Ecto neural progenitor cell (in vitro differentiated cells): Measurements from ENCODE around the gene ANKS1B.
"Not testable (repeated sequence)": the region's sequence is repeated elsewhere in the genome, so short reads cannot be mapped to it uniquely, and the experiment has no call there.

Experiments
- DNase-seq: peaks from one replicate; pipeline ENCODE4 v3.0.0-alpha.2; 2018; ENCODE audit warnings: low spot score

ANKS1B gene

GRCh38 chr12:99704036-99704435 lies 280.7 kb downstream of the ANKS1B start:
- no peak for DNase-seq

GRCh38 chr12:99700032-99700431 lies 284.7 kb downstream of the ANKS1B start:
- no peak for DNase-seq

DNA sequence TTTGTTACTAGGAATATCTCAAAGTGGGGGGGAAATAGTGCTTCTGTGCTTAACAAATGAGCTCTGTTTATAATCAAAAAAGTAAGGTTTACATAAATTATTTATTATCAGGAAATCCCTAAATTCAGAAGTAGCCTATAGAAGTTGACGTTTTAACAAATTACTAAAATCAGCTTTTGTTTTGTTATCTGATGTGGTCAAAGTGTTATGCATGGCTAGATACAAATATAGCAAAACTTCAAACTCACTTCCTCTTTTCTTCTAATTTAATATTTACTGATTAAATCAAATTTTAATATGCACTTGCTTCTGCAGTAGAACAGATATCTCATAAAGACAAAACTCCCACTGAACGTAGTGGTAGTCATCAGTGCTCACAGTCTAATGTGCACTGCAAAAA lies 289.7 kb downstream of the ANKS1B start:
- DNase-seq = no peak

- DNase-seq = no peak
Observed at GRCh38 chr12:99686142-99686541, 298.6 kb downstream of the ANKS1B start.

- no peak for DNase-seq
Observed at GRCh38 chr12:99680276-99680675, 304.5 kb downstream of the ANKS1B start.

- DNase-seq = no peak
Observed at GRCh38 chr12:99670635-99671034, 314.1 kb downstream of the ANKS1B start.

DNA sequence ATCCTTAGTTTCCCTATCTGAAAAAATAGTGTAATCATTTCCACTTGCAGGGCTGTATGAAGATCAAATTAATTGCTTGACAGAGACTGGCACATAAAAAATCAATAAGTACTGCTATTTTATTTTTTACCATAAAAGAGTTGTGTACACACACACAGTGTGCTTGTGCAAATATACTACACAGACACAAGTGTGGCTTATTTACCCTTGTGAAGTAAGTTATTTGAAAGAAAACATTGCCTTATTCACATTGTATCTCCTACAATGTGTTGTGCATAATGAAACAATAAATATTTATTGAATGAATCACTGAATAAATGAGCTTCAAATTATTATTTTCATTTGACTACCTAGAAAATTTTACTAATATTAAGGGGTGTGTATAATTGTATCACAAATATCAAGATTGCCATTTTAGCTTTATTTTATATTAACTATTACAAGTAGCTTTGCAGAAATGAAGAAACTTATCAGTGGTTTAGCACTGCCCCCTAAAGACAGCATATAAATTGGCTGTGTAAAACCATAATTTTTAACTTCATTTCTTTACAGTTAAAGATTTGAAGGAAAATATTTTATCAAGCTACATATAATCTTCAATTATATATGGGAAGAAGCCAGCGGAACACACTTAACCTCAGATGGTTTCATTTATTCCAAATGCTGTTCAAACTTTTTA lies 325.9 kb downstream of the ANKS1B start:
- DNase-seq = no peak

DNA sequence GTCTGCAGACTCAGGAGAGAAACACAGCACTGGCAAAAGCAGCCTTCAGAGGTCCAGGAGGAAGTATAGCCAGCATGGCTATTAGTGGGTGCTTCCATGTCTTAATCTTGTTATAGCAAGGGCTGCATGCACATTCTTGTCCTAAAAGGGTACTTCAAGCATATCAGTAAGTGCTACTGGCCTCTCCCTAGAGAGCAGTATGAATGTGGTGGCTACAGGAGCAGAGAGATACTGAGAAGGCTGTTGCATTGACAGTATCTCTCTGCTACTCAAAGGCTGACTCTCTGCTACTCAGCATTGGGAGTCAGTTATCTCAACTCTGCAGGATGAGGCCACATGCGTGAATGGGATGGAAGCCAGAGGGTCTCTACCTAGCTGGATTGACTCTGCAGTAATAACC lies 335.2 kb downstream of the ANKS1B start:
- no peak for DNase-seq

DNA sequence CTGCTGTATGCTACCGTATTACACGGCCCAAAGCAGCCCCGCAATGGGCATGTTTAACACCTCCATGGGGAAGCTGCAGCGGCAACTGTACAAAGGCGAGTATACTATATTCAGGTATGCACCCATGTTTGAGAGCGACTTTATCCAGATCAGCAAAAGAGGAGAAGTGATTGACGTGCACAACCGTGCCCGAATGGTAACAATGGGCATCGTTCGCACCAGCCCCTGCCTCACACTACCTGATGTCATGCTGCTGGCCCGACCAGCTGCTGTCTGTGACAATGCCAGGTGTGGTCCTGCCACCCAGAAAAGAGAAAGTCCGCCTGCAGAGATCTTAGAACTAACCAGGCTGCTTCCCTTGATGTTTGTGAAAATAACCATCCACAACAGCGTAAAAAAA lies 336.6 kb downstream of the ANKS1B start:
- no peak for DNase-seq

DNA sequence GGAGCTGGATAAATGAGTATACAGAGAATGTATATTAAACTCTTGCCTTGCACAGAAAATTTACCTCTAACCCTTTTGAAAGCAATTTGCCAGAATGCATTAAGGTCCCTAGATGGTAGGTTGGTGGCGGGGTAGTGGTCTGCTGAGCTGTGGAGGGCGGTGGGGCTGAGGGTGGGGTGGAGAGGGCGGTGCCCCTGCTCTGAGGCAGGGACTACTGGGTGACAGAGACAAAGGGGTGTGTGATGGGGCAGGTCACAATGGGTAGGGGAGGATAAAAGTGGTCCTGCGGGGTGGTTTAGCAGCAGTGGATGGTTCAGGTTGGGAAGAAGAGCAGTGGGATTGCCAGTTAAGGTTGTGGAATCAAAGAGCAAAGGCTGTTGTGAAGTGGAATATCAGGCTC lies 337.3 kb downstream of the ANKS1B start, which contains the start of gene GARIN6:
GARIN6 (plus strand) TSS at position 301 of the 400 bp plus-strand sequence. CDS start 422 bp downstream, outside the sequence.
- DNase-seq = no peak

GRCh38 chr12:99644629-99645028 lies 340.1 kb downstream of the ANKS1B start:
- no peak for DNase-seq

DNA sequence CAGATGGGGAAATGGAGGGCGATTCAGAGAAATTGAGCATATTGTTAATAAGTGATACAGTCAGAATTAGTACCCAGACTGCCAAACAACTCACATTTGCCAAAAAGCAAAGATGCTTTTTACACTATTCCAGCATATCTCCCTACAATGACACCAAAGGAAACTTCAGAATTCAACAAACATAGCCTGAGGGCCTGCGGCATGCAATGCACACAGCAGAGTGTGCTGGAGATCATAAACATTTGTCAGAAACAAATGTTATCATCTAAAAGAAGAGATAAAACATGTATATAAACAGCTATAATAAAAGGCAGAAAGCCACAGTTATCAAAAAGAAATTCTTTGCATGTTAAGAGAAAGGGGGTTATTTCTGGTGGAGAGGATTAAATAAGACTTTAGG lies 357.3 kb downstream of the ANKS1B start:
- DNase-seq = no peak

DNA sequence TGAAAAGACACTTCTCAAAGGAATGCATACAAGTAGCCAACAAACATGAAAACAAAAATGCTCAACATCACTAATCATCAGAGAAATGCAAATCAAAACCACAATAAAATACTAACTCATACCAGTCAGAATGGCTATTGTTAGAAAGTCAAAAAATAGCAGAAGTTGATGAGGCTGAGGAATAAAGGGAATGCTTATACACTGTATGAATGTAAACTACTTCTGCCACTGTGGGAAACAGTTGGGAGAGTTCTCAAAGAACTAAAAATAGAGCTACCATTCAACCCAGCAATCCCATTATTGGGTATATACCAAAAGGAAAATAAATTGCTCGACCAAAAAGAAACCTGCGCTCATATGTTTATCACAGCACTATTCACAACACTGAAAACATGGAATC lies 360.1 kb downstream of the ANKS1B start:
- not testable (repeated sequence) for DNase-seq

GRCh38 chr12:99620159-99620479 lies 364.6 kb downstream of the ANKS1B start:
- no peak for DNase-seq

DNA sequence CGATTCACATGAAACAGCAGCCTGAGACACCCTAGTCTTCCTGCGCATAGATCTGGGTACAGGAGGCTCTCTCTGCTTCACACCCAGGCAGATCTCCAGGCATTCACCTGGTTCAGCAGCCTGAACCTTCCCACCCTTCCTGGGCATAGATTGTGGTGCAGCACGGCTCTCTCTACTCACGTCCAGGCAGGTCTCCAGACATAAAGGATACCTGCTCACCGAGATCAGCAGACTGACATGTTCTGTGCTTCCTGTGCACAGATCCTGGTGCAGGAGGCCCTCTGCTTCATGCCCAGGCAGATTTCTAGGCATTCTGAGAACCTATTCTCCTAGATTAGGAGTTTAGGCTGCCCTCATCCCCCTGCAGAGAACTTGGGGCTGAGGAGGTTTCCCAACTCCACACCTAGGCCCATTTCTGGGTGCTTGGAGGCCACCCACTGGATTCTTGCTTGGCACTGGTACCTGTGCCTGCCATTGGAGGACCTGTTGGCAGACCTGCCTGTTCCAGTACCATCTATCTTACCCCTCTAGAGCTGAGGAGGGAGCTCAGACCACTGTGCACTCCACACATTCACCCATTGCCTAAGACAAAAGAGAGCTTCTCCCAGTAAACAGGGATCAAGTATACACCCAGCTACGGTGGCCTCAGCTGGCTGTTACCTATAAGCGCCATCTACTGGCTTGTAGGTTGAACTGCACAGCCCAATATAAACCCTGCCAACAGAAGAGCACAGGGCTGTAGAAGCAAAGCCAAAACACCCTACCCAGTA lies 365.2 kb downstream of the ANKS1B start:
- peak; percentile 69 for DNase-seq

DNA sequence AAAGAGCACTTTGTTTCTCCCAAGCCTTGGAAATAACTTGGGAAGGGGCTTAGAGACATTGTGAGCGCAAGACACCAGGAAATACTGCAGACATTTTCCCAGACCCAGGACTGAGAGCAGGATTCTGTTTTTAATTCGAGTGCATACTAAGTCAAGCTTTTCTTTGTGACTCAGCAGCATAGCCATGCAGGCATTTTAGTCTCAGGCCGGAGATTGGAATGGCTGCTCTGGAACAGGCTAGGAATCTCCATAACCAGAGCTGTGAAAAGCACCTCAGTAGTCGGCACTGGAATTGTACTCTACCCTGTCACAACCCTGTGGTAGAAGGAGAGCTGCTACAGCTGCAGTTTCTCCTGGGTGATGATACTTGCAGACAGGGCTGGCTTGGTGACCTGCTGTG lies 366.1 kb downstream of the ANKS1B start:
- DNase-seq = no peak

DNA sequence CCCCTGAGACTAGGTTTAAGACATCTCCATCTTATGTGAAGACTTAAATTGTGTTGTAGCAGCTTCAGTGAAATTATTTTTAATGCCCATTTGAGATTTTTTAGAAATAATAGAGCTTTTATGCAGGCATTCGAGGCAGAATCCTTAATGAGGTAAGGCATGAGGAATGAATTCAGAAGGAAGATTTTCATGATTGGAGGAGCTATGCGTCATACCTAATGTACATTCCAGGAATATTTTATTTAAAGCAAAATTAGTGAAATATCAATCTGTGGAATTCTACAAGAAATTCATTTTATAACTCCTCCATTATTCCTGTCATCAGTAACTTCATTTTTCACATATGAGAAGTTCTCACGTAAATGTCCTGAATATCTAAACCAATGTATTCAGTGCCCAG lies 373.1 kb downstream of the ANKS1B start:
- DNase-seq = no peak

DNA sequence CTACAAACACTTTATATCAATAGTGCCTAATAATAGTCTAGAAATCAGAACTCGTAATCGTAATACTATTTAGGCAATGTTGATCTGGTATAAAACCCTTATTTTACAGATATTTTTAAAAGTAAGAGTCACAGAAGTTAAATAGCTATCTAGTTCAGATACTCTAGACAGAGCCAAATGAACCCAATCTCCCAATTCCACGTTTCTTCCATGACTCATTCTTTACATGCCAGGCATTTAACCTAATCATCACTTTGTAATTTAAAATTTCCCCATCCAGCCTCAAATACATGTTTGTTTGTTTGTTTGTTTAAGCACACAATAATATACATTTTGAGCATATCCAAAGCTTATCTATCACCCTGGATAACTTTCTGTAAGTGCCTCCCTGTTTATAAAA lies 373.6 kb downstream of the ANKS1B start:
- no peak for DNase-seq

GRCh38 chr12:99609455-99610181 lies 375.1 kb downstream of the ANKS1B start:
- DNase-seq = no peak

DNA sequence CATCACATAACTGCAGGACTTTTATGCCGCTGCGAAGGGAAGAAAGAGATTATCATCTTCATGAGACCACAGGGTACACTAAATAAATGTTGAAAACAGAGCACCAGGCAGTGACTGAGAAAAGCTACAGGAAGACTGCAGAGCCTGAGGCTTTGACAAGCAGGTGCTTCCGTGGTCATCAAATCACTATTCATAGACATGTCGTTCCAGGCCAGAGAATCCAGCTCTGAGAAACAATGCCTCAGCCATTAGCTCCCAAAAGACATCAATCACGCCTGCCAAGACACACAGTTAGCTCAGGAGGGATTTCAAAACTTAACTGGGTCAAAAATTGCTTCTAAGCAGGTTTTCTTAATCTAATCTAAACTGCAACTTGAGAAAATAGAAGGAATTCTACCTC lies 384.3 kb downstream of the ANKS1B start:
- no peak for DNase-seq

- no peak for DNase-seq
Observed at GRCh38 chr12:99598785-99599184, 386.0 kb downstream of the ANKS1B start.

- no peak for DNase-seq
Observed at GRCh38 chr12:99596762-99597161, 388.0 kb downstream of the ANKS1B start.

GRCh38 chr12:99577125-99577524 lies 407.6 kb downstream of the ANKS1B start:
- DNase-seq = not testable (repeated sequence)
